Ovary (tissue), 3 donors: ENCODE results near the gene LYRM4.

Experiments
- CTCF ChIP-seq, 3 donors: fragments of 450-650 bp in 2 of 3; fragments of 200-600 bp in 1 of 3; IDR thresholded peaks; one replicate each; pipeline versions ENCODE4 v1.5.1 to v1.8.0; 2016 to 2022; ENCODE audit warnings: antibody characterized with exemption in 3 of 3, mild to moderate bottlenecking in 1 of 3
- POLR2A ChIP-seq: fragments of 450-650 bp; IDR thresholded peaks from one replicate; pipeline ENCODE4 v1.6.1; 2017; ENCODE audit warnings: antibody characterized with exemption, mild to moderate bottlenecking, moderate library complexity
- donor health status: DM: no; HTN: no; CAD: no.

- TF ChIP-seq CTCF (IDR thresholded peaks at IDR 0.05) (no peak), POLR2A (no peak)
Observed at GRCh38 chr6:5190507-5190906, 70.2 kb downstream of the LYRM4 start.
